Loucy (cell line): ENCODE measurements around the gene DALRD3.

ENCODE experiments used
- EZH2phosphoT487 ChIP-seq: fragments of 200-600 bp; IDR thresholded peaks from 2 replicates; pipeline ENCODE4 v1.6.1; 2018; ENCODE audit warnings: antibody characterized with exemption, mild to moderate bottlenecking, moderate library complexity, borderline replicate concordance
- TF ChIP-seq, protein P1 (sequence below): fragments of 200-600 bp; sonication (generic); conservative IDR thresholded peaks from 2 replicates; pipeline ENCODE4 v1.5.1; 2014; ENCODE audit warnings: mild to moderate bottlenecking, antibody characterized with exemption, low read length

DNA sequence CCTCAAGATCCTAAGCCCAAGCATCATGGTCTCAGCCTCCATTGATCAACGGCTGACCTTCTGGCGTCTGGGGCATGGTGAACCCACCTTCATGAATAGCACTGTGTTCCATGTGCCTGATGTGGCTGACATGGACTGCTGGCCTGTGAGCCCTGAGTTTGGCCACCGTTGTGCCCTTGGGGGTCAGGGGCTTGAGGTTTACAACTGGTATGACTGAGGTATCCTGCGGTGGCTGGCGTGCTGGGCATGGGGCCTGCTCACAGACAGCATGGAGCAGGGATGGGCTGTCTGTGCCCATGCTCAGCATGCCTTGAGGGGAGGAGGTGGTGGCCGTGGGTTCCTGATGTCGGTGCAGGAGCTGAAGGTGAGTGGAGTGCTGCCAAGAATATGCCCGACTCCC is 3.3 kb downstream of the DALRD3 start:
- TF ChIP-seq, protein P1, sequence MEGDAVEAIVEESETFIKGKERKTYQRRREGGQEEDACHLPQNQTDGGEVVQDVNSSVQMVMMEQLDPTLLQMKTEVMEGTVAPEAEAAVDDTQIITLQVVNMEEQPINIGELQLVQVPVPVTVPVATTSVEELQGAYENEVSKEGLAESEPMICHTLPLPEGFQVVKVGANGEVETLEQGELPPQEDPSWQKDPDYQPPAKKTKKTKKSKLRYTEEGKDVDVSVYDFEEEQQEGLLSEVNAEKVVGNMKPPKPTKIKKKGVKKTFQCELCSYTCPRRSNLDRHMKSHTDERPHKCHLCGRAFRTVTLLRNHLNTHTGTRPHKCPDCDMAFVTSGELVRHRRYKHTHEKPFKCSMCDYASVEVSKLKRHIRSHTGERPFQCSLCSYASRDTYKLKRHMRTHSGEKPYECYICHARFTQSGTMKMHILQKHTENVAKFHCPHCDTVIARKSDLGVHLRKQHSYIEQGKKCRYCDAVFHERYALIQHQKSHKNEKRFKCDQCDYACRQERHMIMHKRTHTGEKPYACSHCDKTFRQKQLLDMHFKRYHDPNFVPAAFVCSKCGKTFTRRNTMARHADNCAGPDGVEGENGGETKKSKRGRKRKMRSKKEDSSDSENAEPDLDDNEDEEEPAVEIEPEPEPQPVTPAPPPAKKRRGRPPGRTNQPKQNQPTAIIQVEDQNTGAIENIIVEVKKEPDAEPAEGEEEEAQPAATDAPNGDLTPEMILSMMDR, result no peak
- TF ChIP-seq EZH2phosphoT487, result no peak
